ENCODE measurements around the gene TIFAB. TPM values are rescaled to one million over a fixed set of nuclear protein-coding genes. Genes with fewer than 3 reads are reported as not detected.

Gene TIFAB
- polyA plus RNA-seq, 1 donor from 2014 or later, result not detected

DNA sequence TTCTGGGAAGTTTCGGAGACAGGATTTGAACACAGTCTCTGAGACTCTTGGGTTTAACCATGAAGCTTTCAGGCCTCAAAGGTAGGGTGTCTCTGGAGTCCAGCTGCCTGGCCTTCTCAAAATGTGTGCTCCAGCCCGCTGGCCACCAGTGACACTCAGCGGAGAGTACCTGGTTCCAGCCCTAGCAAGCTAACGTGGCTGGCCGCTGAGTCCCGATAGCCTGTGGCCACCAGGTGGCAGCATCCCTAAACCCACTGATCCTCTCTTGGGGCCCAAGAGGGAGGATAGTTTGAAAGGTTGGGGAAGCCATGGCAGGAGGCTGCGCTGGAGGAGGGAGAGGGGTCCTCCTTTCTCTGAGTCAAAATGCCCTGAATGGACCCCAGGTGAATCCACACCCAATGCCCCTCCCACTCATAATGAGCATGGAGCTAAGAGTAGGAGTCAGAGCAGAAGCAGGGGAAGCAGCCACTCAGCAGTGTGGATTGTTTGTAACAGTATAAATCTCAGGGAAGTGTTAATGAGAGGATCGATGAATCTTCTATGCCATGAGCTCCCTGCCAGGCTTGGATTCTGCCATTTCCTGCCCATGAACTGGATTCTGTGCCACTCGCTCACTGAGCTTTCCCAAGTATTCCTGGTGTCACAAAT, 5.4 kb upstream of the TIFAB start:
- Histone ChIP-seq H3F3A (ENCODE audit: insufficient read depth, low read length, poor library complexity, severe bottlenecking) (no peaks in the 10 kb centered on the region), H3K27ac (ENCODE audit: low read length) (no peak overlapping the region), H3K9me3 (ENCODE audit: low read length) (no peaks in the 10 kb centered on the region), H3K27me3 (ENCODE audit: insufficient read depth, low read depth, low read length) (peaks cover 8% of the 10 kb centered on the region), H3K9ac (ENCODE audit: low read length) (no peak overlapping the region), H3K4me3 (ENCODE audit: low read length) (no peak overlapping the region), H3K4me2 (ENCODE audit: low read length) (no peak overlapping the region), H3K36me3 (ENCODE audit: insufficient read depth, low read length) (no peaks in the 10 kb centered on the region), H2AFZ (ENCODE audit: low read depth, low read length) (no peak overlapping the region), H4K20me1 (ENCODE audit: insufficient read depth) (no peaks in the 10 kb centered on the region), H3K9me2 (ENCODE audit: insufficient read depth, low read length) (no peaks in the 10 kb centered on the region), H3K79me2 (replicated peaks; ENCODE audit: insufficient read depth, low read length) (no peaks in the 10 kb centered on the region)
- TF ChIP-seq SMC3 (conservative IDR thresholded peaks at IDR 0.05; ENCODE audit: poor library complexity) (no peak), CTCF (IDR thresholded peaks at IDR 0.05; ENCODE audit: poor library complexity, severe bottlenecking) (peak; percentile 49), RAD21 (conservative IDR thresholded peaks at IDR 0.05) (peak; percentile 15), POLR2AphosphoS5 (IDR thresholded peaks at IDR 0.05) (no peak)

- Histone ChIP-seq H2AFZ (ENCODE audit: low read depth, low read length) (no peak overlapping the region), H3K4me2 (ENCODE audit: low read length) (no peak overlapping the region), H4K20me1 (ENCODE audit: insufficient read depth) (no peaks in the 10 kb centered on the region), H3K4me3 (ENCODE audit: low read length) (no peak overlapping the region), H3F3A (ENCODE audit: insufficient read depth, low read length, poor library complexity, severe bottlenecking) (no peaks in the 10 kb centered on the region), H3K79me2 (replicated peaks; ENCODE audit: insufficient read depth, low read length) (no peaks in the 10 kb centered on the region), H3K27me3 (ENCODE audit: insufficient read depth, low read depth, low read length) (peaks cover 3% of the 10 kb centered on the region), H3K9ac (ENCODE audit: low read length) (no peak overlapping the region), H3K27ac (ENCODE audit: low read length) (no peak overlapping the region), H3K9me3 (ENCODE audit: low read length) (no peaks in the 10 kb centered on the region), H3K36me3 (ENCODE audit: insufficient read depth, low read length) (no peaks in the 10 kb centered on the region), H3K9me2 (ENCODE audit: insufficient read depth, low read length) (no peaks in the 10 kb centered on the region)
- TF ChIP-seq EZH2 (IDR thresholded peaks at IDR 0.05; ENCODE audit: borderline replicate concordance, insufficient read depth, low read length, poor library complexity, severe bottlenecking) (no peak), POLR2AphosphoS5 (IDR thresholded peaks at IDR 0.05) (no peak), MXI1 (conservative IDR thresholded peaks at IDR 0.05; ENCODE audit: poor library complexity, severe bottlenecking) (no peak), REST (IDR thresholded peaks at IDR 0.05; ENCODE audit: borderline replicate concordance) (no peak), CTCF (IDR thresholded peaks at IDR 0.05; ENCODE audit: poor library complexity, severe bottlenecking) (no peak), SMC3 (conservative IDR thresholded peaks at IDR 0.05; ENCODE audit: poor library complexity) (no peak), TAF1 (IDR thresholded peaks at IDR 0.05; ENCODE audit: low read depth) (no peak), RAD21 (conservative IDR thresholded peaks at IDR 0.05) (no peak), EP300 (conservative IDR thresholded peaks at IDR 0.05; ENCODE audit: poor library complexity, severe bottlenecking) (no peak)
Measured at GRCh38 chr5:135456238-135457099, 4.3 kb upstream of the TIFAB start.

Measured in neural cell (in vitro differentiated cells).